SH-SY5Y (cell line): Measurements from ENCODE around the gene CELF2.

Source experiments
- GATA2 ChIP-seq: IDR thresholded peaks from 2 replicates; pipeline ENCODE4 v1.6.1; 2011; ENCODE audit warnings: mild to moderate bottlenecking, low read depth, low read length
- GATA3 ChIP-seq: IDR thresholded peaks from 2 replicates; pipeline ENCODE4 v1.6.1; 2011; ENCODE audit warnings: low read depth, mild to moderate bottlenecking, low read length, moderate library complexity

GRCh38 chr10:10975647-10976046 is 42.0 kb upstream of the CELF2 start:
- TF ChIP-seq GATA3 (no peak), GATA2 (no peak)
